Activated naive CD4-positive, alpha-beta T cell treated with anti-CD3 and anti-CD28 coated beads, Interleukin-2, amount 50 U/mL, for 72 hours (primary cell): Measurements from ENCODE around the gene CCL2. TPM values are rescaled to one million over a fixed set of nuclear protein-coding genes. Genes with fewer than 3 reads are reported as not detected.
A peak's percentile ranks its signal among the peaks of the same experiment; 100 is the strongest.

ENCODE experiments used
- ATAC-seq, 2 donors: fragments of 150-1000 bp; cut with Tn5 transposase; 2 replicates each; pipeline ENCODE4 v1.10.0; 2021; ENCODE audit warnings: mild to moderate bottlenecking in 2 of 2, moderate library complexity in 2 of 2
- DNase-seq, 2 donors: peaks; one replicate each; pipeline ENCODE4 v3.0.0; 2021 to 2022; ENCODE audit warnings: low spot score in 2 of 2
- H3K27ac Mint-ChIP-seq, 2 donors: one replicate each; pipeline ENCODE4 v1.8.0; 2022; ENCODE audit warnings: mild to moderate bottlenecking in 2 of 2, mixed read lengths in 2 of 2
- H3K36me3 Mint-ChIP-seq, 2 donors: one replicate each; pipeline ENCODE4 v1.8.0; 2022; ENCODE audit warnings: mixed read lengths in 2 of 2
- H3K9me3 Mint-ChIP-seq, 2 donors: one replicate each; pipeline ENCODE4 v1.8.0; 2022; ENCODE audit warnings: mixed read lengths in 2 of 2
- total RNA-seq, 2 donors: library from RNA; stranded (reverse); gene quantifications; one replicate each; pipeline ENCODE4 v1.2.3, GENCODE V29; 2022

CCL2 gene
- total RNA-seq, 2 donors from 2014 or later = not detected

- no peak overlapping the region for H3K27ac Mint-ChIP-seq
- H3K9me3 Mint-ChIP-seq = peaks cover 0 to 4% of the 10 kb centered on the region in 2 donors
- ATAC-seq (no peak), DNase-seq (no peak)
- H3K36me3 Mint-ChIP-seq = no peaks in the 10 kb centered on the region
Measured at GRCh38 chr17:34290586-34290985, 35.5 kb downstream of the CCL2 start.

GRCh38 chr17:34291721-34292348 lies 36.8 kb downstream of the CCL2 start:
- Mint-ChIP-seq H3K27ac (no peak overlapping the region), H3K36me3 (no peaks in the 10 kb centered on the region), H3K9me3 (peaks cover 0 to 4% of the 10 kb centered on the region in 2 donors)
- DNase-seq (no peak), ATAC-seq (peak; percentile 56 to 85)

- DNase-seq (no peak), ATAC-seq (no peak)
- Mint-ChIP-seq H3K9me3 (peaks cover 5% of the 10 kb centered on the region in 2 donors), H3K36me3 (peaks cover 7 to 12% of the 10 kb centered on the region in 2 donors), H3K27ac (no peak overlapping the region)
Measured at GRCh38 chr17:34299027-34299426, 43.9 kb downstream of the CCL2 start.

- Mint-ChIP-seq H3K36me3 (peaks cover 7 to 12% of the 10 kb centered on the region in 2 donors), H3K27ac (no peak overlapping the region), H3K9me3 (peaks cover 5% of the 10 kb centered on the region in 2 donors)
- no peak for DNase-seq
- no peak for ATAC-seq
Measured at GRCh38 chr17:34299956-34300577, 45.0 kb downstream of the CCL2 start.

- Mint-ChIP-seq H3K9me3 (peaks cover 5% of the 10 kb centered on the region in 2 donors), H3K27ac (no peak overlapping the region), H3K36me3 (peaks cover 7 to 12% of the 10 kb centered on the region in 2 donors)
- DNase-seq (no peak), ATAC-seq (peak in 1 of 2 donors; percentile 71)
Measured at GRCh38 chr17:34300652-34301370, 45.7 kb downstream of the CCL2 start.

- Mint-ChIP-seq H3K27ac (no peak overlapping the region), H3K36me3 (peaks cover 7 to 12% of the 10 kb centered on the region in 2 donors), H3K9me3 (peaks cover 5% of the 10 kb centered on the region in 2 donors)
- no peak for DNase-seq
- ATAC-seq = no peak
Measured at GRCh38 chr17:34301986-34302385, 46.9 kb downstream of the CCL2 start.

GRCh38 chr17:34302636-34303035 lies 47.6 kb downstream of the CCL2 start:
- H3K9me3 Mint-ChIP-seq = peaks cover 5% of the 10 kb centered on the region in 2 donors
- peaks cover 7 to 12% of the 10 kb centered on the region in 2 donors for H3K36me3 Mint-ChIP-seq
- H3K27ac Mint-ChIP-seq = no peak overlapping the region
- no peak for DNase-seq
- ATAC-seq = no peak

GRCh38 chr17:34303606-34304005 lies 48.5 kb downstream of the CCL2 start:
- Mint-ChIP-seq H3K27ac (no peak overlapping the region), H3K9me3 (peaks cover under 1% of the 10 kb centered on the region in 2 donors), H3K36me3 (peaks cover 2 to 6% of the 10 kb centered on the region in 2 donors)
- no peak for ATAC-seq
- DNase-seq = no peak

GRCh38 chr17:34305061-34305460 lies 50.0 kb downstream of the CCL2 start:
- no peak overlapping the region for H3K27ac Mint-ChIP-seq
- no peaks in the 10 kb centered on the region for H3K9me3 Mint-ChIP-seq
- ATAC-seq (no peak), DNase-seq (no peak)
- H3K36me3 Mint-ChIP-seq = no peaks in the 10 kb centered on the region

- no peaks in the 10 kb centered on the region for H3K9me3 Mint-ChIP-seq
- H3K27ac Mint-ChIP-seq = peak overlapping the region in 1 of 2 donors; percentile 77
- H3K36me3 Mint-ChIP-seq = no peaks in the 10 kb centered on the region
- ATAC-seq (no peak), DNase-seq (no peak)
Measured at GRCh38 chr17:34305606-34306005, 50.5 kb downstream of the CCL2 start.

- H3K27ac Mint-ChIP-seq = no peak overlapping the region
- DNase-seq = no peak
- no peaks in the 10 kb centered on the region for H3K36me3 Mint-ChIP-seq
- no peaks in the 10 kb centered on the region for H3K9me3 Mint-ChIP-seq
- no peak for ATAC-seq
Measured at GRCh38 chr17:34306466-34306865, 51.4 kb downstream of the CCL2 start.

Other genes with a start within 250 kb of the CCL2 start
- gene CCL7, start 14.9 kb downstream of the CCL2 start, total RNA-seq = not detected
- gene CCL11, start 30.5 kb downstream of the CCL2 start, total RNA-seq = not detected
- not detected for gene CCL8, start 64.2 kb downstream of the CCL2 start, total RNA-seq
- not detected for gene CCL13, start 101.2 kb downstream of the CCL2 start, total RNA-seq
- gene CCL1, start 107.9 kb downstream of the CCL2 start, total RNA-seq = not detected